ENCODE results near the gene RYR3.
A peak's percentile ranks its signal among the peaks of the same experiment; 100 is the strongest.

Gene RYR3

DNA sequence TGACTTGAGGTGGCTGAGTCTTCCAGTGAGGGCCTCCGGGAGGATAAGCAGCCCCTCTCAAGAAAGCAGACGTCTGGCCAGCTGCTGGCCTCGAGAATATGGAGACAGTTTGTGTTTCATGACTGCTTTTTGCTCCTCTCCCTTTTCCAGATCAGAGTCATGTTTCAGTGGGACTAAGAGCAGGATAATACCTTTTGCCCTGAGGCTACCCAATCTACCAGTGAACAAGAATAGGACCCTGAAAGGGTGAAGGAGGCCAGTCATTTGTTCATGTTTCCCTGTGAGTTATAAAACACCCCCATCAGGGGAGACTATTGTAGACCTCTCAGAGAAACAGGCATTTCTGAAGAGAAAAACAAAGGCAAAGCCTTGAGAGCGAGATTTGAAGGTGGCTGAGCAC is 137.4 kb downstream of the RYR3 start:
- FAIRE-seq (no peak), DNase-seq (ENCODE audit: low spot score) (no peak)

DNA sequence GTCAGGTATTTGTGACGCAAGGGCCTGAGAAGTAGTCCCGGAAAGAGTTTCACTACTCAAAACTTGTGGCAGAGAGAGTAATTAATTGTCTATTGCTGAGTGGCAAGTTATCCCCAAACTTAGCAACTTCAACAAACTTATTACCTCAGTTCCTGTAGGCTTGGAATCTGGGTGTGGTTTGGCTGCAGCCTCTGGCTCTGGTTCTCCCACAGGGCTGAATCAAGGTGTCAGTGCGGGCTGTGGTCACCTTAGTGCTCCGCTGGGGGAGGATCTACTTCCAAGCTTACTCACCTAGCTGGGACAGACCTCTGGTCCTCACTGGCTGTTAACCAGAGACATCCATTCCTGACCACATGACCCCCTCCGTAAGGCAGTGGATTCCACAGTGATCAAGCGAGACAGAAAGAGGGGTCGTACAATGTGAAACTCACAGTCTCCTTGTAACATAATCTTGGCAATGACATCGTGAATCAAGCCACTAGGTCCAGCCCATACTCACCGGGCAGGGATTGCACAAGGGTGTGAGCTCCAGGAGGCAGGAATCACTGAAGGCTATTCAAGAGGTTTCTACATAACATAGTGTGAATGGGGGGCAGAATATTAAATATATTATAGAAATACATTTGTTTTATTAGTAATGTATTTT is 138.3 kb downstream of the RYR3 start:
- peak; percentile 77 for DNase-seq (ENCODE audit: low spot score)
- FAIRE-seq: peak; percentile 84

DNA sequence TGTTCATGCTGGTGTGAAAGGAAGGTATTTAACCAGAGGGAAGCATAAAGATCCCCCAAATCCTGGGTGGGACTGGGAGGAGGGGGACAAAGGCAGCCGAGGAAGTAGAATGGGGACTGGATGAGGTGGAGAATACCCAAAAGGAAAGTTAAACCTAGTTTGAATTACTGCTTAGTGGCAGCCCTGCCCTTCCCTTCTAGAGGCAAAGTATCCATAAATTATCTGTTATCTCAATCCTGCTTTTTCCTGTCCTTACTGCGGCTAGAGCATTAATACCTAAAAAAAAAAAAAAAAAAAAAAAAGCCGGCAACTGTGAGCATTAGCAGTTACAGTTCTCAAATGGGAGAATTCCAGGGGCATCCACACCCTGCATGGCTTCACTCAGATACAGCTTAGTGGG is 139.0 kb downstream of the RYR3 start:
- FAIRE-seq (no peak), DNase-seq (ENCODE audit: low spot score) (no peak)

DNA sequence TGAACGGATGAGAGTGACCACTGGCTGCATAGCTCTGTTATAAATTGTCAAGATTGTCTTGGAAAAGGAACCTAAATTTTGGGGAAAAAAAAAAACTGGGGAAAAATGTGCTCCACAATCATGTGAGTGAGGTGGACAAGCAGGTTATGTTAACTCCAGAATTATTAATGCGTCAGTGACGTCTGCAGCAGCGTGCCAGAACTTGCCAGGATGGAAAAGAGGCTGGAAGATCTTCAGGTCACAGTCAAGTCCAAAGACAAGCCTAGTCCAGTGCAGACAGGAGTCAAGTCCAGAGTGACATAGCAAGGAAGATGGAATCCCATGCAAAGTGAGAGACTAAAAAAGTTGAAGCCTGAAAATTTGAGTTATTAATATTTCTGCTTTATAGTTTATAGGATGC is 140.6 kb downstream of the RYR3 start:
- no peak for FAIRE-seq

DNA sequence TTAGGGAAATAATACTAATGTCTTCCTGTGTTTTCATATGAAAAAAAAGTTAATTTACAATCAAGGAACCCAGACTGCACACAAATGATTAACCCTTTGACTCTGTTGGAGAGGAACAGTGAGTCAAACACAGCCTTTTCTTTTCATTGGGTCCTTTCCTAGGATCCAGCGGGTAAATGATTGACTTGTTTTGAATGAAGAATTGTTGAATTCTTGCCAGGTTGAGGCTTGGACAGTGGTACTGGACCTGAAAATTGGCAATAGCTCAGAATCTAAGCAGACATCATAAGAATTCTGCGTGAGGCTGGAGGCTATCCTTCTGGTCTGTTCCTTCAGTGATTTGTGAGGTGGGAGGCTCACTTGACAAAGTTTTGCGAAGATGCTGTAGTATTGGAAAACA is 143.0 kb downstream of the RYR3 start:
- peak; percentile 99 for FAIRE-seq
- DNase-seq (ENCODE audit: low spot score): peak; percentile 90

More for the DNA sequence above, 140.6 kb downstream of the RYR3 start:
- no peak for DNase-seq (ENCODE audit: low spot score)

DNA sequence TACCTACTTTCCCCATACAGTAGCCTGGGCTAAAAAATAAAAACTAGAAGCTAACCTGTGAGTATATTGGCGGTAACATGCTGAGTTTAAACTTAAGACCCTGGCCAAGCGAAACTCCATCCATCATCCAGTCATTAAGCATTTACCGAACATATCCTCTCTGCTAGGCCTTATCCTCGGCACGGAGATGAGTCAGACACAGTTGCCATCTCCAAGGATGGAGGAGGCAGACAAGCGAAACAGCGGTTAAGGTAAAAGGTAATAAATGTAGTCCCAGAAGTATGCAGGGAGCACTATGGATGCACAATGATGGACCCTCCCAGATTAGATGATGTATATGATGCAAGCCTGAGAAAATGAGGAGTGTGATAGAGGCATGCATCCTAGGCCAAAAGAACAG is 143.6 kb downstream of the RYR3 start:
- DNase-seq (ENCODE audit: low spot score) (peak; percentile 82), FAIRE-seq (no peak)

DNA sequence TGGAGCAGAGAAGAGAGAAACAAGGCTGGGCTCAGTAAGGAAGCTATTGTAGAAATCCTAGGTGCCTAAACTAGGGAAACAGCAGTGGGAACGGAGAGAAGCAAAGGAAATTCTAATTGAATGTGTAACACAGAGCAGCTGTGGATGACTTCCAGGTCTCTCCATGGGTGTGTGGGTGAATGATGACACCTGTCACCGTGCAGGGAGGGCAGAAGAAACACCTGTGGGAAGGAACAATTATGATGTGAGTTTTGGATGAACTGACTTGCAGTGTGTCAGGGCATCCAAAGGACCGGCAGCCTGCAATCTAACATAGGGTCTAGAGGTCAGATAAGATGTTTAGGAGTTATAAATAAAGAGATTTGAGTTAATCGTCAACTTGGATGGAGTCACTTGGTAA is 144.2 kb downstream of the RYR3 start:
- peak; percentile 63 for FAIRE-seq
- DNase-seq (ENCODE audit: low spot score): peak; percentile 14

DNA sequence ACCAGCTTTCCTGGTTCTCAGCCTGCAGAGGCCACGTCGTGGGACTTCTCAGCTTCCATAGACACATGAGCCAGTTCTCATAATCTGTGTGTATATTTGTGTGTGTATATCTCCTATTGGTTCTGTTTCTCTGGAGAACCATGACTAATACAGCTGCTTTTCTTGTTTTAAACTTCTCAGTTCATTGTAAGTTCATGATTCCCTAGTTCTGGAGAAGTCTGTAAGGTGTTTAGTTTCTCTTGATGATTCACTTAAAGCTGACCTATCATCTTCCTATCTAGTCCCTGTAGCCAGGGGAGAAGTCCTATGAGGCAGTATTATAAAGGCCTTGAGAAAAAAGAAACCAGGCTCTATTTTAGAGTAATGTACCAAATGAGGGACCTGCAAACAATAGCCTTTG is 147.7 kb downstream of the RYR3 start:
- FAIRE-seq (no peak), DNase-seq (ENCODE audit: low spot score) (peak; percentile 39)

DNA sequence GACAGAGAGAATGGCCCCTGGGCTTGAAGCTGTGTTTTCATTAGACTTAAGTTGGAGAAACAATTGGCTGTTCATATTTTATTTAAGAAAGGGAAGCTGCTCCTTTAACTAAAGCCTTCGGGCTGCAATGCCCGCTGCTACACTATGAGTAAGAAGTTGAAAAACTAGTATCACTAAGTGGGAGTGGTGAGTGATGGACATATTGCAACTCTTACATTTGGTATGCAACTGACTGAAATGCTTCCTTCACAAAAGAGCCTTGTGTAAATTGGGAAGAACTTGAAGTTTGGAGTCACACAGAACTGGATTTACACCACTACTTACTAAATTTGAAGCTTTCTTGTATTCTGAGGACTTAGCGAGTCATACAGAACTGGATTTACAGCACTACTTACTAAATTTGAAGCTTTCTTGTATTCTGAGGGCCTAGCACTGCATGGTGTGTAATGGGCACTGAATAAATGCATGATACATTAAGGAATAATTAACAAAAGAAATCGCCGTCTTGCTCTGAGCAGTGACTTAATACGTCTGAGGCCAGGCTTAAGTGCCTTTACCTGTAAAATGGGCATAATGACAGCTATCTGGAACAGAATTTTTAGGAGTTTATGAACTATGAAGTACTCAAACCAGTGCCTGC is 149.5 kb downstream of the RYR3 start:
- no peak for DNase-seq (ENCODE audit: low spot score)
- no peak for FAIRE-seq

DNA sequence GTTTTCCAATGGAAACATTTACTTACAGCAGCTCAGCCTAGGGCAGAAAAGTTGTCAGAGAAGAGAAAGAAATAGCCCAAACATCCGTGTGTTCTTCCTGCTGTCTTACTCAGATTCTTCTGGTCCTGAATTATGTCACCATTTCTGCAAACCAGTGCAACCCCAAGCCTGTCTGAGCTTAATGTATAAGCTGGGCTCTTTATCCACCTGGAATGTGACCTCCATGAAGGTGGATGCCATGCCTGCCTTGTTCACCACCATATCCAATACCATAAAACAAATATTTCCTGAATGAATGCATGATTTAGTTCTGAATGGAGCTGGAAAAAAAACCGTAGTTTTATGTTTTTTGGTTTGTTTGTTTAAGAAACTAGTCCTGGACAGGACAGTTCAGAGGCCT is 150.9 kb downstream of the RYR3 start:
- DNase-seq (ENCODE audit: low spot score): peak; percentile 48
- FAIRE-seq: peak; percentile 79

DNA sequence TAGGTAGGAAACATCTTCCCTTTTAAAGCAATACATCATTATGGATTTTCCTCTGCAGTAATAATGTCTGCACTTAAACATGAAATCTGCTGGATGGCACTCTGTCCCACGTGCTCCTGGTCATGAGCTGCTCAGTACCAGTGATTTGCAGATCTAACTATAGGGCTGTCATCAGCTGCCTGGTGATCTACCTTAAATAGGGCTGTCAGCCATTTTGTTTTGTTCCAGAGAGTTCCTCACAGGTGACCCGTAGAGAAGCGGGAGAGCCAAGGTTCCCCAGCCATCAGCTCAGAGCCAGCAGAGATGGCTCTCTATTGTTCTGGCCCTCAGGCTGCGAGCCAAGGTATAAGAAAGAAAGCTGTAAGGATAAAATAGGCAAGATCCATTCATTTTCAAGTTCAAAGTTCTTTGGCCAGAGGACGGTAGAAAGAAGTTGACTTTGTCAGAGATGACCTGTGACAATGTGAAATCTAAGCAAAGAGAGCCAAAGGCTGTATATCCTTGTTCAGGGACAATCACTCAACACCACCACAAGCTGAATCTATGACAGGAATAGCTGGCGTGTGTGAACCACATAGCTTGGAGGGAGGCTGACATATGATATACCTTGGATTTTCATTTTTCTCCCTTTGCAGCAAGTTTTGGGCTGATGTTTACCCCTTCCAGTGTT is 156.5 kb downstream of the RYR3 start:
- DNase-seq (ENCODE audit: low spot score): no peak
- no peak for FAIRE-seq

DNA sequence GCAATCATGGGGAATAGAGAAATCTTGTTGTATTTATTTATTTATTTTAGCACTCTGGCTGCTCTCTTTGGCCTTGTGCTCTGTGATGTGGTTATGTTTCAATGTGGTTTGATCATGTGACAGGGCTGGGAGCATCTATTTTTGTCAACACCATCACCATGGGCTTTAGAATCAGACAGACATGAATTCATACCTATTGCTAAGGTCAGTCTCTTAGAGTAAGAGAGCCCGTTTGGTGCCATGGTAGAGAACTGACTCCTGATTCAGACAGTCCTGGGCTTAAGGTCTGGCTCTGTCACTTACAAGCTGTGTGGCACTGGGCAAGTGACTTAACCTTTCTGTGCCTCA is 157.0 kb downstream of the RYR3 start:
- FAIRE-seq: no peak
- DNase-seq (ENCODE audit: low spot score): no peak

DNA sequence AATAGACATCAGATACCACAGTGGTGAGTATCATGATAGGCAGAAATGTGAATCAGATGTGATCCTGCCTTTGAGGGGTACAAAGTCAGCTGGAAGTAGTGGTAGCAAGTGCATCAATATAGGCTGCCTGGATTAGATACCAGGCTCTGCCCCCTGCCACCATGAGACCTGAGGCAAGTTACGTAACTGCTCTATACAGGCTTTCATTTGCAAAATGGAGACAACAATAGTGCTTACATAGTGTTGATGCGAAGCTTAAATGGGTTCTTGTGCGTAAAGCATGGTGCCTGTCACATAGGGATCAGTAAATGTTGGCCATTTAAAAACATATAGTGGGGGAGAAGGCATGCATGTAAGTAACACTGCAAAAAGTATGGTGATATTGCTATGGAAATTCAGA is 158.0 kb downstream of the RYR3 start:
- FAIRE-seq: no peak
- DNase-seq (ENCODE audit: low spot score): no peak

DNA sequence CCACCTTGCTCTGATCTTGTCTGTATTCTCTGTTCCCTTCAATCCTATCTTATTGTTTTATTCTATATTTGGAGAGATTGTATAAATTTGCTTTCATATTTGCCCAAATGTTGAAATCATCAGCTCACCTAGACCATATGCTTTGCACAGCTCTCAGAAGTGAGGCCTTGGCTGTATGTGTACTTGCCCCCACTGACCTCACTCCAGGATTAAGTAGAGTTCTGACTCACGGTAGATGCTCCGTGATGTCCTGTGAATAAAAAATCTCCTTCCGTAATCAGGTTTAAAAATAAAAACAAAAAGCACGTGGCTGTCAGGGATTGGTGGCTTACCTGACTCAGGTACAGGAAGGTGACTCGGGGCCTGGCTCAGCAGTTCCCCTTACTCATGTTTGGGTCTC is 162.2 kb downstream of the RYR3 start:
- no peak for FAIRE-seq
- no peak for DNase-seq (ENCODE audit: low spot score)

DNA sequence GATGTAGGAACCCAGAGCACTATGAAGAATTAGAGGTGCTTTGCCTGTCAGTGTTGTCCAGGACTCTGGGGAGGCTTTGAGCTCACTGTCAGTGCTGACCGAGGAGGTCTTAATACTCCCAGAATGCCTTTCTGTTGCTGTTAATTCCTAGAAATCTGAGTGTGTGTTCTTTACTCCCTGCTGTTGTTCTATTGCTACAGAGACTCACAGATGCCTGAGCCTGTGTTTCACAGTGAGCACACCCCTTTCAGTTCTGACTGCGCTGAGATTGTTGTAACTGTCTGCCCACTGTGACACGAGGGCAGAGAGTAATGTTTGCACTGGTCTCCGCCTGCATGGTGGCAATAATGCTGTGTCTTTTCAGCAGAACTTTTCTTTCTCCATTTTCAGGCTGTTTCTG is 162.9 kb downstream of the RYR3 start:
- FAIRE-seq: no peak
- DNase-seq (ENCODE audit: low spot score): no peak

DNA sequence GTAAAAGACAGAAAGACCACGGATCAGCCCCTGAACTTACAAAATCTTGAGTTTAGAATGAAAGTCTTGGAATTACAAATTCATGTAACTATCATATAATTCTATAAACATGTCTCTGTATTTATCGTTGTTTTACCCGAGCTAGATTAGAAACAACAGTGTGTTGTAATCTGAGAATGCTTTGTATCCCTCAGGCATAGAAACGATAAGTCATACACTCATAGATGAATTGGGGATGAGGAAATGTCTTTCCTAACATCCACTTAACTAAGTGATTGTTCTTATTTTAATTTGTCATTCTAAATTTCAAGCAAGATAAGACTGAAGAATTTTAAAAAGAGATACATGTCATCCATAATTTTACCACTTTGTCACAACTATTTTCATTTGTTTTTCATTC is 165.3 kb downstream of the RYR3 start:
- no peak for DNase-seq (ENCODE audit: low spot score)
- no peak for FAIRE-seq

DNA sequence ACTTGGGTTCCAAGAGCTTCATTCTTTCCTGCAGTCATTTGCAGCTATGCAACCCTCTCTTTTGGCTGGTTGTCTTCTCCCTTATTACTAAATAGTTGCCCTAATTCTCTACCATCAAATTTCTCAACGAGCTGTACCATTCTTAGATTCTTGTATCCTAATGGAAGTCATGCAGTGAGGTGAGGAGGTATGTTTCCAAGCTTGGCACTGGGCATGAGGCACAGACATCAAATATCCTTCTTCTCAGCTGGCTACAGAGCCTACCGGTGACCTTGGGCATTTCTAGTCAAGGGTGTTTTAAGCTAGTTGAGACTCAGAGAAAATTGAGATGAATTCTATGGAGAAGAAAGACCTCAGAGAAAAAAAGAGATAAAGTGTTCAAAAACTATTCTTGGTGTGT is 166.1 kb downstream of the RYR3 start:
- DNase-seq (ENCODE audit: low spot score): no peak
- no peak for FAIRE-seq

DNA sequence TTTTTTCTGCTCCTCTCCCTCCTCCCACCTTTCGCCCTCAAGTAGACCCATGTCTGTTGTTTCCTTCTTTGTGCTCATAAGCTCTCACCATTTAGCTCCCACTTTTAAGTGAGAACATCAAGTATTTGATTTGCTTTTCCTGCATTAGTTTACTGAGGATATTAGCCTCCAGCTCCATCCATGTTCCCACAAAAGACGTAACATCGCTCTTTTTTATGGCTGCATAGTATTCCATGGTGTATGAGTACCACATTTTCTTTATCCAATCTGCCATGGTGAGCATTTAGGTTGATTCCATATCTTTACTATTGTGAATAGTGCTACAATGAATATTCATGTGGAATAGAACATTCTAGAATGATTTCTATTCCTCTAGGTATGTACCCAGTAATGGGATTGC is 178.6 kb downstream of the RYR3 start:
- DNase-seq (ENCODE audit: low spot score) (no peak), FAIRE-seq (no peak)

DNA sequence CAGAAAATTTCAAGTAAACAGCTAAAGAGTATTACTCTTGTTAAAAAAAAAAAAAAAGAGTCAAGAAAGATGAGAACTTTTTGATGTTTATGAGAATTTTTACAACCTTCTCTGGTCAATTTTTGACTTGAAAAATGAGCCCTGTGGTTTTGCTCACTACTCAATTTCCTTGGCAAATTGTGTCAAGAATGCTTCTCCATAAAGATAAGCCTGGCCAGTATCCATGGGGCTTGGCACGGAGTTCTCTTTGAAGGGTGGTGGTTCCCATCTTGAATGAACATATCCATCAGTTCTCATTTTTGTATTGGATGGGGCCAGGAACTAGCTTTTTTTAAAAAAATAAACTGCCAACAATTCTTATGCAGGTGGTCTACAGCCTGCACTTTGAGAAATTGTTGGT is 179.9 kb downstream of the RYR3 start:
- no peak for FAIRE-seq
- no peak for DNase-seq (ENCODE audit: low spot score)

DNA sequence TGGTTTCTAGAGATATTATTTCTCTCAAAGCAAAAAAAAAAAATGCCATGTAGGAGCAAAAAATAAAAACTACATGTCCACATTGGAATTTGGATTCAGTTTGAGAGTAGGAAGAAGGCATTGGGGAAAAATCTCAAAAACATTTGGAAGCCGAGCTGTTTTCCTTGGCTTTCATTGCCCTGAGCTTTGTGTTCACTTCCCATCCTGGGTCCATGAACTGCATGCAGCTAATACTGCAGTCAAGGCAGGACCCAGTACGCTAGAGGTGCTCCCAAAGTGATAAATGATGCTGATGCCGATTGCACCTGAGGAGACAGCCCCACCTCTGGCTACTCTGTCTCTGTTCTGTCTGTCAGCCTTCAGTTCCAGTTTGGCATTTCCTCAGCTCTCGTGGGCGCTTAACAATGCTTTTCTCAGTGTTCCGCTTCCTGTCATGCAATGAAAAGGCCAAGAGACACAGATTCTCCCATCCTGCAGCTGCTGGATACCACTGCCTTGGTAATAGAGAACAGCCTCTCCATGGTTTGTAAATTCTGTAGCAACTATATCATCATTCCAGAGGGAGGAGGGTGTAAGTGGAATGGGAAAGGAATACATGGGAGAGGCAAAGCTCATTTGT is 181.8 kb downstream of the RYR3 start:
- FAIRE-seq (no peak), DNase-seq (ENCODE audit: low spot score) (no peak)

DNA sequence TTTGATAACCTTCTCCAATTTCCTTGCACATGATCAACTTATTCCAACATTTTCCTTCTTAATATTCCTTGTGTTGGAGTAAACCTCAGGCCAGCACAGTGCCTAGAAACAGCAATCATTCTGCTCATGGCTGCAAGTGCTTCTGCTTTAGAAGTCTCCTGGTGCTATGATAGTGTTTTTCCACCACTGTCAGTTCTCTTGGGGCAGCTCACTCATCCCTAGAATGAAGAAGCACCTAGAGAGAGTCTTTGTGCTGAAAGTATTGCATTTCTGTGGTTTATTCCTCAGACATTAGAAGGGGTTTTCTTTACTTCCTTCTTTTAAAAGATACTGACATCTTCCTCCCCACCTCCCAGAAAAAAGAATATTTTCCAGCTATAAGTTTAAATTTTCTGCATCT is 183.5 kb downstream of the RYR3 start:
- FAIRE-seq (no peak), DNase-seq (ENCODE audit: low spot score) (no peak)

DNA sequence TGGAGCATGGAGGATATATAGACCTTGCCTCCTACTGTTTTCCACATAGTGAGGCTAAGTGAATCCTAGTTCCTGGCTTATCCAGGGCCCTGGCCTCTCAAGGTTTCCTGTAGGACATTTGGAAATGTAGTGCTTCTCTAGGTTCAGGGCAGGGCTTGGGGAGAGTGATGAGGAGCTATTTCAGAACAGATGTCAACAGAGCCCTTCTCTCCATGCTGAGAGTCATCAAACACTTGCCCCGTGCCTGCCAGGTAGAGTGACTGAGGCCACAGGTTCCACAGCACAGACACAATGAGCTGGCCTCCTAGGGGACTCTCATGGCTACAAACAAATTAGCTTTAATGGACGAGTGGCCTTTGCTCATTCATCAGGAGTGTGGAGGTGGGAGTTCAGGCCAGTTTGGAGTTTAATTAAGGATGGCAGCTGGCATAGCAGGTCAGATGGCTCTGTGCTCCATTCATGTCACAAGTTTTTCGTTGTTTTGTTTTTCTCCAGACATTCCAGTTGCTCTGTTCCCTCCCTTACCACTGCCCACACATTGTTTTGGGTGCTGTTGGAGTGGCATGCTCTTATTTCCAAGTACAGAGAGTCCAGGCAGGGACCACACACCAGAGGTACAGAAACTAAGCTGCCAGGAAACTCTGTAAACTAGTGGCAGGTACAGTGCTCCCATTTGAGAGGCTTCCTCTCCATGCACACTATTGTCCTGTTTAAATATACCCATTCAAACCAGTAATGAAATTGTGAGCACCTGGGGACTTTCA is 189.8 kb downstream of the RYR3 start:
- no peak for DNase-seq (ENCODE audit: low spot score)

More for the DNA sequence above, 189.8 kb downstream of the RYR3 start:
- FAIRE-seq: no peak
